D721Med (cell line): ENCODE data around the gene TANGO6.
"Not testable (repeated sequence)": the region's sequence is repeated elsewhere in the genome, so short reads cannot be mapped to it uniquely, and the experiment has no call there.

Experiments used
- DNase-seq: peaks from one replicate; pipeline ENCODE4 v3.0.0; 2011; ENCODE audit warnings: low spot score; ENCODE audit not compliant: insufficient read length
- FAIRE-seq: peaks from 2 replicates; lab custom pipeline; 2011; peaks lifted over from hg19 to GRCh38; lab: Jason Lieb, UNC
- CTCF ChIP-seq: IDR thresholded peaks from 2 replicates; pipeline ENCODE4 v1.5.1; 2012; ENCODE audit warnings: mild to moderate bottlenecking, control low read depth; ENCODE audit not compliant: insufficient read depth; ENCODE audit errors: missing control alignments

TANGO6 gene

DNA sequence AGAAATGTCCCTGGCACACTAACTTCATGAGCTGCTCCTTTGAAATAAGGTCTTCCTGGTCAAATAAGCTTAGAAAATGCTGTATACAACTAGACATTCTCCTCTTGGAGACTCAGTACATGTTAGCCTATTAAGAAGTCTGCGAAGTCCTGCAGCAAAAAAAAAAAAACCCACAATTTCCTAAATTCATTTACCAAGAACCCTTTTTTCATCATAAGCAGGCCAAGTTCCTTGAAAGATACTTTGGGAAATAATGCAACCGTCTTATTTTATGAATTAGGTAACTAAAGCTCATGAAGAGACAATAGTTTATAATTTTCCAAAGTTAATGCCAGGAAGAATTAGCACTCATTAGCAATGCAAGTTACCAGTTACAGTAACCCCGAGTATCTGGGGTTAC, 213.1 kb downstream of the TANGO6 start:
- no peak for DNase-seq
- FAIRE-seq, result no peak
- no peak for TF ChIP-seq CTCF

GRCh38 chr16:69057400-69058378, 214.4 kb downstream of the TANGO6 start:
- no peak for TF ChIP-seq CTCF
- DNase-seq, result no peak
- FAIRE-seq, result no peak

GRCh38 chr16:69063491-69063890, 220.2 kb downstream of the TANGO6 start:
- DNase-seq, FAIRE-seq: not testable (repeated sequence)

DNA sequence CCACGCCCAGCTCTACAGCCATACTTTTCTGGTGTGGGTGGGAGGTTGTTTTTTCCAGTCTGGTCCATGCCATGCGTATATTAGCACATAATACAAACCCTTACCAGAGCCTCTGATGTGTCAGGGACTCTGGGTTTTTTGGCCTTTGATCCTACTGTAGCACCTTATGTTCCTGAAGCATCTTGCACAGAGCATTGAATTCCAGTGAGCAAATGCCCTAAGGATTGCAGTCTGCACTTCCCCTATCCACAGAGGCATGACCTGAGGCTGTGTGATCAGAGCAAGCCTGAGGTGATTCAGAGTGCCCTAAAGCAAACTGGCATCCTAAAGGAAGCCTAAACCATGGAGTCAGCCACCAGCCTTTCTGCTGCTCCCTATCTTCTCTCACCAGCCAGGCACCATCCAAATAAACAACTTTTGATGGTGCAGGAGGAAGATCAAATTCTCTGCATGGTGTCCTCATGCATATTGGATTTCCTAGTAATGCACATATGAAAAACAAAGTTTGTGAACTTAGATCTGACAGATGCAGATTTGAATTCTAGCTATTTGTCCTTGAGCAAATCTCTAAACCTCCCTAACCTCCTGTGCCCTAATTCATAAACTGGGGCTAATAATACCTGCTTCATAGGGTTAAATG, 220.9 kb downstream of the TANGO6 start:
- no peak for TF ChIP-seq CTCF
- DNase-seq (no peak), FAIRE-seq (no peak)

- FAIRE-seq (no peak), DNase-seq (no peak)
- no peak for TF ChIP-seq CTCF
These were observed 221.5 kb downstream of the TANGO6 start for GRCh38 chr16:69064764-69065313.

GRCh38 chr16:69069504-69069903, 226.2 kb downstream of the TANGO6 start:
- no peak for TF ChIP-seq CTCF
- FAIRE-seq, result no peak
- DNase-seq, result no peak

- DNase-seq, result no peak
- no peak for FAIRE-seq
- no peak for TF ChIP-seq CTCF
These were observed 227.7 kb downstream of the TANGO6 start for GRCh38 chr16:69071036-69071435.
